Activated effector memory CD4-positive, alpha-beta T cell treated with Interleukin-2 at 50 U/mL for 16 hours (primary cell): ENCODE data around the gene SLAMF8.

Experiments used
- DNase-seq: peaks from one replicate; pipeline ENCODE4 v3.0.0-alpha.2; 2020

SLAMF8 gene

DNA sequence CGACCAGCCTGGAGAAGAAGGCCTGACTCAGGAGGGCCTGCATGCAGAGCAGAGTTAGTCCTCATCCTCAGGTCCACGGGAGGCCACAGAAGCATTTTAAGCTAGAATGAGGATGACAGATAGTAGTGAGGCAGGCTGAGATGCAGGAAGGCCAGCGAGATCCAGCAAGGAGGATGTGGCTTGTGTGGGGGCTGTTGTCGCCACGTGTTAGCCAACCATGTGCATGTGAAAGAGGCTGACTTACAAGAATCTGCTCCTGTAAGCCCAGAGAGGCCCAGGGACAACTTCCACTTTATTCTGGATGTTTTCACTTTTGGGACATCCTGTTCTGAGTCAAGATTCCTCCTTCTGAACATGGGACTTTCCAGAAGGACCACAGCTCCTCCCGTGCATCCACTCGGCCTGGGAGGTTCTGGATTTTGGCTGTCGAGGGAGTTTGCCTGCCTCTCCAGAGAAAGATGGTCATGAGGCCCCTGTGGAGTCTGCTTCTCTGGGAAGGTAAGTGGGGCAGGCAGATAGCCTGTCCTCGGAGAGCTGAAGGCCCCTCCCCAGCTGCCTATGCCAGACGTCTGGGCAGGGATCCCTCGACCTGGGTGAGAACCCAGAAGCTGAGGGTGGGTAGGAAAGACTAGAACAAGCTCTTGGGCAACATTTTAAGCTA, at the start of gene SLAMF8:
Gene SLAMF8, plus strand, starts transcription at position 433 of the 661 bp plus-strand sequence. Its CDS starts 26 bp downstream, at position 459.
- peak; percentile 26 for DNase-seq

DNA sequence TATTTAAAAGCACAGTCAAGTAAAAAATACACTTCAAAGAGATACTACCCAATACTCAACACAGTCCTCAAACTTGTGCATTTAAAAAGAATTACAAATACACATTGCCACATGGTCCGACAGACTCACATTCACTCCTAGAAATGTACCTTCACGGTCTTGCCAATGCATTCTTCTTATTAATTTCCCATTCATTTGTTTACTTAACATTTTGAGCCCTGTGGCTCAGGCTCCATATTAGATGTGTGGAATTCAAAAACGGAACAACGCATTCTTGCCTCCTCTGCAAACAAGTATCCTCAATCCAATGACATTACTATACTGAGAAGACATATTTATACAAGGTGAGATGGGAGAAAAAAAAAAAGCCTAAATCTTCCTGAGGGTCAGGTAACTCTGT, 48.4 kb upstream of the SLAMF8 start:
- no peak for DNase-seq

DNA sequence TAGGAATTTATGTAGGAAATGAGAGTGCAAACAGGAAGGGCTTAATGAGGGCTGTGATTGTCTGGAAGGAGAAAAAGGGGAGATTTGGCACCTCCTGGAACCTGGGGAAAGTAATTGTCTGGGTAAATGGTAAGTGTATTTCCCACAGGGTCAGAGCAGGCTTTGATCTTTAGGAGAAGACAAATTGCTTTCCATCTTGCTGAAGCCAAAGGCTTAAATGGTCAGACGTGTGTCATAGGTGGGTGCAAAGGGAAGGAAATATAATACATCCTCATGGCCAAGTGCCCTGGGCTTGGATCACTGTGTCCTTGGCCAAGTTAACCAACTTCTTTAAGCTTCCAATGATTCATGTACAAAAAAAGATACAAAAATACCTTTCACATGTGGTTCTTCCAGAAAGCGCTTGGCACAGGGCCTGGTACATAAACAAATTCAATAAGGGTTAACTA, 47.2 kb upstream of the SLAMF8 start:
- no peak for DNase-seq

DNA sequence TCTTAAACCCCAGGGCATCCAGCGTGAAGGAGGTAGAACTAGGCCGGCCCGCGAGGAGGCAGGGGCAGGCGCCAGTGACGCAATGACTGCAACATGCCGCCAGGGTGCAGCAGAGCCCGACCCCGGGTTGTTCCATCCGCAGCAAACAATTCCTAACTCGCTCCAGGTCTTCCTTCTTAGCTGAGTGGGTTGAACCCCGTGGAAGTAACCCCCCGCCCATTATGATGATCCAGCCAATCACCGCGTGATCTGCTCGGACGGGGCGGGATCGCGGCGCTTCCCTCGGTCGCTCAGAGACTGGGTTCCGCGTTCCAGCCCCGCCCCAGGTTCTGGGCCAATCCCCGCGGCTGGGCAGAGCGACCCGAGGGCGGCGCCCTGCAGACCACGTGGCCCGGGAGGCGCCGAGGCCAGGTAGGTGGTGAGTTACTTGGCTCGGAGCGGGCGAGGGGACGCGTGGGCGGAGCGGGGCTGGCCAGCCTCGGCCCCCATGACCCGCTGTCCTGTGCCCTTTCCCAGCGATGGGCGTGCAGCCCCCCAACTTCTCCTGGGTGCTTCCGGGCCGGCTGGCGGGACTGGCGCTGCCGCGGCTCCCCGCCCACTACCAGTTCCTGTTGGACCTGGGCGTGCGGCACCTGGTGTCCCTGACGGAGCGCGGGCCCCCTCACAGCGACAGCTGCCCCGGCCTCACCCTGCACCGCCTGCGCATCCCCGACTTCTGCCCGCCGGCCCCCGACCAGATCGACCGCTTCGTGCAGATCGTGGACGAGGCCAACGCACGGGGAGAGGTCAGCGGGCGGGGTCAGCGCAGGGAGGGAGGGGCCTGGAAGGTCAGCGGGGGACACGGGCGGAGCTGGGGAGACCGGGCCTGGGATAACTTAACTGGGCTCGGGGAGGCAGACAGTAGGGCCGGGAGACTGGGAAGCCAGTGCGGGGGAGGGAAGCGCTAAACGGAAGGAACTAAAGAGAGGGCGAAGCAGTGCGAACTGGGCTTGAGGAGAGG, 45.8 kb upstream of the SLAMF8 start, which contains the start of gene DUSP23:
Gene DUSP23, plus strand, starts transcription at position 380 of the 1,000 bp plus-strand sequence. Its CDS starts 139 bp downstream, at position 519.
- peak; percentile 98 for DNase-seq

DNA sequence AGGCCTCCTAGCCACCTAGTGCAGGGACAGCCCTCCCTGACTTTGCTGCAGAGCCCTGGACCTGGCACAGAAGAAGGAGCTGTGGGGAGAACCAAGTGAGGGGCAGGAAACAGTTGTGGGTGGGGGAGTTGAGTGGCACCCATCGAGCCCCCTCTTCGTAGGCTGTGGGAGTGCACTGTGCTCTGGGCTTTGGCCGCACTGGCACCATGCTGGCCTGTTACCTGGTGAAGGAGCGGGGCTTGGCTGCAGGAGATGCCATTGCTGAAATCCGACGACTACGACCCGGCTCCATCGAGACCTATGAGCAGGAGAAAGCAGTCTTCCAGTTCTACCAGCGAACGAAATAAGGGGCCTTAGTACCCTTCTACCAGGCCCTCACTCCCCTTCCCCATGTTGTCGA, 44.7 kb upstream of the SLAMF8 start:
- no peak for DNase-seq

DNA sequence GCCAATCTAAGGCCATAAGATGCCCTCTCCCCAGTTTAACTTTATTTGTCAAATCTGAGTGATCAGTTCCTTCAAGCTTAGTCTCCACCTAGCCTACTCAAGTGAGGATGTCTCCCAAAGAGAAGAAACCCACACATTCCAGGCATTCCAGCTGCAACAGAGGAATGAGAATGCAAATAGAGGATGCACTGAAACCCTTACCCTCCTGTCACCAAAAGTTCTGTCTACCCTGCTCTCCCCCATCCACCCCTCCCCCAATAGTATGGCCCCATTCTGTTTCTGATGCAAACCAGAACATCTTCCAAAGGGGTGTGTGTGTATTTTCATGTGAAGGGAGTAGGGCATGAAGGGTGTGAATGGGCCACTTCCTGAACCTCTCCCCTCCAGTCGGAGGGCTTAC, 42.9 kb upstream of the SLAMF8 start:
- no peak for DNase-seq

DNA sequence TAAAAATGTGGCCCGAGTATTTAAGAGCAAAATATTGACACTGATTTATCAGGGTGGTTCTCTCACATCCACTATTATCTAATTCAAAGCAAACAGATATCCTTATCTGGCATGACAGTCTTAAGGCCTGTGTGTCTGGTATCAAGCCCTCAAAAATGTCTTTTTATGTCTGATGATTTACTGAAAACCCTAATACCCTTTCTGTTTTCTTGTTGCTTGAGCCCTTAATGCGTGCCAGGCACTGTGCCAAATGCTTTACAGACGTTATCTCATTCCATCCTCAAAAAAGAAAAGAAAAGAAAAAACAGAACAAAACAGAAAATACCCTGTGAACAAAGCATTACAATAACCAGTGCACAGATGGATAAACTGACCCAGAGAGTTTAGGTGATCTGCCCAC, 40.2 kb upstream of the SLAMF8 start:
- no peak for DNase-seq

DNA sequence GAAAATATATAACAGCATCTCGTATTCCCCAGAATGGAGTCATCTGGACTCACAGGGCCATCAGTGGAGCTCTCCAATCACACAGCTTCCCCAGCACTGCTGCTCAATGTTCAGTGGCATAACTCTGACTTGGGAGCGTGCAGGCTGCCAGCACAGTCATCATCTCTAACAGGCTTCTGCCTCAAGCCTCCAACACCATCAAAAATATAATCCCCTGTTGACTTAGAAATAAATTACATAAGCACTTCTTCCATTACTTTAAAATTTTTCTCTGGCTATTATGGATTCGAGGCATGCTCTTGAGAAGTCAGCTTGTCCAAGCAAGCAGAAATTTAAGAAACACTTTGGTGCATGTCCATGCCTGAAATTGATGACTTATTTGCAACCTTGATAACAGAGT, 39.7 kb upstream of the SLAMF8 start:
- no peak for DNase-seq

DNA sequence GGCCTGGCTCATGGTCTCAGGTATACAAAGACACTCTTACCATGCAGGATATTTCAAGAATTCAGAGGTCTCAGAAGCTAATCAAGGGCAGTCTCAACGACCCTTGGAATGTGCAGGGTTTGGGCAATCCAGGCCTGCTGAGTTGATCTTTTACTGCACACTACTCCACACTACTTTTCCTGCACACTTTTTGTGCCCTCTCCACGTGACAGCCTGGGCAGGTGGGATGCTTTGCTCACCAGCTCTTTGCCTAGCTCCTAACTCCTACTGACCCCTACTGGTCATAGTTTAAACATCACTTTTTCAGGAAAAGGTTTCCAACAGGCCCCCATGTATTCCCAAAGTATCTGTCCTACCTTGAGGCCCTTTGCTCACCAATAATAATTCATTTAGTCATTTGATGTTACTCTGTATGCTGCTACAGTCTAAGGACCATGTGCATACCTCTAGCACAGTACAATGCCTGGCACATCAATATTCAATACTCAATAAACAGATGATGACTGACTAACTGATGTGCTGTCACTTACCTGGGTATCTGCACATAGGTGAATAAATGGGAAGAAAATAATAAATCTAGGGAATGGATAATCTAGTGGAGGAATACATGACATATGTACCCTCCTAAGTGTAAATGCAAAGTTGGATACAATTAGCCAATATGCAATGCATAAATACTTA, 36.3 kb upstream of the SLAMF8 start:
- no peak for DNase-seq

DNA sequence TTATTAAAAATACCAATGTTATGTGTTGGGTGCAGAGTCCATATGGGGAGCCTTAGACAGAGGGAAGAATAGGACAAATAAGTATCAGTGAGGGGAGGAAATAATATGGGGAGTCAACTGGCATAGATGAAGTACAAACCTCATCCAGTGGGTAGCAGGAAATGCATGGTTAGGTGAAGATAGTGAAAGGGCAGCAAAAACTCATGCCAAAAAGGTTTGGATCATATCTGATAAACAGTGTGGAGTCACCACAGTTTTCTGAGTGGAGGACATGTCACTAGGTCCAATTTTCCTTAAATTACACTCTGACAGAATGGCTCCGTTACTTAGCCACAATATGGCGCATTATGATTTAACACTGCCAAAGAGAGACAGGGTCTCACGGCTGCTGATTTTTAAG, 35.6 kb upstream of the SLAMF8 start:
- no peak for DNase-seq

DNA sequence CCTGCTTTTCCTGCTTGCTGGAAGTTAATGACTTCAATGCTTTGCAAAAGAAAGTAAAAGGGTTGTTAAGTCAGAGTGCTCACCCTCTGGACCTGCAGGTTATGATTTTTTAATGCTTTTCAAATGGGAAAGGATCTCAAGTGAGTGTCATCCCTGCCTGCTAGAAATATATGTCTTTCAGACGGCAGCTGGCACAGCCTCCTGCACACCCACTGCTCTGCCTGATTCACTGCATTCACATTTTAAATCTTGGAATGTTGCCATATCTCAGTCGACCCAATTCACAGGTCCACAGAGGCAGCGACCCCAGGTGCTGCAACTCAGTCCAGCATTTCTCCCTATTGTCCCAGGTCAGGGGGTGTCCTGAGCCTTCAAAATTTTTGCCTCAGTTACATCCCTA, 35.2 kb upstream of the SLAMF8 start:
- no peak for DNase-seq

DNA sequence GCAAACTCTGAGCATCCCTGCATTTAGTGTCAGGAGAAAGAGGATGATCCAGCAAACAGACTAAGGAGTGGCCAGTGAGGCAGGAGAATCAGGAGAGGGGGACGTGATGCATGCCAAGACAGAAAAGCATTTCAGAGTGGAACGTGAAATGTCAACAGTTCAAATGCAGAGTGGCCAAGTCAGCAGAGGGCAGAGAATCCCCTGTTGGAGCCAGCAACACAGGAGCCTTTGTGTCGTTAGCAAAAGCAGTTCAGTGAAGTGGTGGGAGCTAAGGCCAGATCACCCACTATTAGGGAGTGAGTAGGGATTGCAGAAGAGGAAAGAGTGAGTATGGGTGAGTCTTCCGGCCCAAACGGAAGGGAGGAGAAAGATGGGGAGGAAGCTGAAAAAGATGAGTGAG, 31.1 kb upstream of the SLAMF8 start:
- DNase-seq, result no peak

DNA sequence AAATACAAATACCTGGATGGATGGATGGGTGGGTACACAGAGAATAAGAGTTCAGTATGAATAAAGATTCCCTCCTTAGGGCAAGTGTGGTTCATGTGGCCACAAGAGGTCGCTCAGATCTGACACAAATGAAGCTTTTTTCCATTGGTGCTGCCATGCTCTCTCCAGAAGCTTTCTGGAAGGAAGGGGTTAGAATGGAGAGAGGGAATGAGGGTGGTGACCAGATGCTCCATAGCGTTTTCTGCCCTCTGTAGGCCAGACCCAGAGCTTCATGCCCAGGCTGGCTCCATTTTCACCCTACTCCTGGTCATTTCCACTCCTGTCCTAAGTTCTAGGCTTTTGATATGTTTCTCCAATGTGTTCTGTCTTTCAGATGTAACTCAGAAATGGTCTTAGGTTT, 27.8 kb upstream of the SLAMF8 start:
- DNase-seq, result peak; percentile 14

DNA sequence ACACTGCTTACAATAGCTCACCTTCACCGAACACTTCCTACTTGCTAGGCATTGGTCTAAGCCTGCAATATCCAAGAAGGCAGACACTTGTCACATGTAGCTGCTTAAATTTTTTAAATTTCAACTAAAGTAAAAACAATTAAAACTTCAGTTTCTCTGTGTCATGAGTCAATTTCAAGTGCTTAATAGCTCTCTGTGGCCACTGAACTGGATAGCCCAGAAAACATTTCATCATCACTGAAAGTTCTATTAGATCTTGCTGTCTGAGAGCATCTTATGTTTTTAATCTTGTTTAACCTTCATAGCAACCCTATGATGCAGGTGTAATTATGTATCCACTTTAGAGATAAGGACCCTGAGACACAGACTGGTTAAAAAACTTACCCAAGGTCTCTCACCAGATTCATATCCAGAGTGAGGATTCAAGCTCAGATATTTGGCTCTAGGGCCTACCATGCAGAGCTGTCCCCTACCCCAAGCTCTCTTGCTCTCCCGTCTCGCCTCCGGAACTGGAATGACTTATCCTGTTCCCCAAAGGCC, 27.2 kb upstream of the SLAMF8 start:
- no peak for DNase-seq

DNA sequence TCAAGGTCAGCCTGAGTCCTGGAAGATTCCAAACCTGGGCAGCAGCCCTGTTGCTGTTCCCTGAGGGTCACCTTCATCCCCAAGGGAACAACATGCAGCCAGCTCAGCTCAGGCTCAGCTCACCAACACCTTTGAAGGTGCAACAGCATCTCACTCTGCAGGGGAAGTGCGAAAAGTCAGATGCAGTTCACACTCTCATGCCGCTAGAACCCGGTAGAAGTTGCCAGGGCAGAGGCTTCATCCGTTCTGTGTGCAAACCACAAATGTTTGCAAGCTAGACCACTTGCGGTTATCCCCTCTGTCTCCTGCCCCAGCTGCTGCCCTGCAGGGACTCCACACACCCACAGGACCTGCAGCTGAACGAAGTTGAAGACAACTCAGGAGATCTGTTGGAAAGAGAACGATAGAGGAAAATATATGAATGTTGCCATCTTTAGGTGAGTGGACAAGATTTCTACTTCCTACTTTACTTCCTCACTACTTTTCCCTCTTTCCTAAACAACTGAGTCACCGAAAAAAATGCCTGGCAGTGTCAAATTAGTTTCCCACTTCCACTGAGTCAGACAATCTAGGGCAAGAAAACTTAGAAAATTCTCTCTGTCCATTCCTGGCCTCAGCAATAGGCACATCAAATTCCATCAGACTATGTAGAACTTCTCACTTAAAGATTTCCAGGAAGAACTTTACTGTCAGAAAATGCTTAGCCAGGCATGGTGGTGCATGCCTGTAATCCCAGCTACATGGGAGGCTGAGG, 26.3 kb upstream of the SLAMF8 start:
- DNase-seq, result no peak

DNA sequence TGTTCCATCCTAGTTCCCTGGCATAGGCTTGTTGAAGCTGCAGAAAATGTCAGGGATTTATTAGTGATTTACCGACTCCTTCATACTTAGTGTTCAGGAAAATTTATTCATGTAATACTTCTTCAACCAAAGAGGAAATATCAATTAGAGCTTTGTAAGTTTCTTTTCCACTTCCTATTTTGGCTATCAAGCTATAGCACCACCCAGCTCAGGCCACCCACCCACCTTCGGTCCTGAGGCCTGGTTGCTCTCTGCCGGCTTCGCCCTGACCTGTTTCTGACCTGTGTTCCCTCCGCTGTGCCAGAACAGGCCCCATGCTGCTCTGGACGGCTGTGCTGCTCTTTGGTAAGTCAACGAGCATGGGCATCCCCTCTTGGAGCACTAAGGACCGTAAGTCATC, 24.6 kb upstream of the SLAMF8 start, which contains the start of gene FCRL6:
Gene FCRL6, plus strand, starts transcription at position 250 of the 400 bp plus-strand sequence. Its CDS starts 65 bp downstream, at position 315.
- DNase-seq, result no peak

DNA sequence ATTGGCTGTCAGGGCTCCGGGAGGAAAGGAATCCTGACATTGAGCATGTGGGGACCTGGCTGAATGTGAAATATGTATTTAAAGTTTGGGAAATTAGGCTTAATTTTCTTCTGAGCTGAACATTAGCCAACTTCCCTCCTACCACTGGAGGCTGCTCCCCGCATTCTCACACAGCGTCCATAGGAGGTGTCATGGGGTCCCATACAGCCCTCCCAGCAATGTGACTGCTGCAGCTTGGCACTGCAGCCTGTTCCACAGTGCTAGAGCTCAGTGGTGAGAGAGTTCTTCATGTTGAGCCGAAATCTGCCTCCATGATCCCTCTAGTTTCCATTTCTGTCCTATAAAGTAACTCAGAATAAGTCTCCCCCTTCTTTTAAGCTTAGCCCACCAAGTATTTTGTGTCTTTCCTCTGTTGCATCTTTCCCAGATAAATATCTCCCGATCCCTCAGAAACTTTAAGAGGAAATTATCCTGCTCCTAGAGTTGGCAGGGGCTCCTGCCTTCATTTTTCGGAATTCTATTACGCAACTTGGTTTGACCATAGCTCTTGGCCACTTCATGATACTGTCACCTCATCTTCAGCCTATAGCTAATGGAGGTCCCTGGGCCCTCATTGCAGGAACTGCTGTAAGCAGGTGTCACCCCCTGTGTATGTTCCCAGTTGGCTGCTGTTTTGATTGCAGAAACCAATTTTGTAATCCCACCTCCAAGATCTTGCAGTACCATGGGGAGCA, 22.6 kb upstream of the SLAMF8 start:
- DNase-seq, result no peak

DNA sequence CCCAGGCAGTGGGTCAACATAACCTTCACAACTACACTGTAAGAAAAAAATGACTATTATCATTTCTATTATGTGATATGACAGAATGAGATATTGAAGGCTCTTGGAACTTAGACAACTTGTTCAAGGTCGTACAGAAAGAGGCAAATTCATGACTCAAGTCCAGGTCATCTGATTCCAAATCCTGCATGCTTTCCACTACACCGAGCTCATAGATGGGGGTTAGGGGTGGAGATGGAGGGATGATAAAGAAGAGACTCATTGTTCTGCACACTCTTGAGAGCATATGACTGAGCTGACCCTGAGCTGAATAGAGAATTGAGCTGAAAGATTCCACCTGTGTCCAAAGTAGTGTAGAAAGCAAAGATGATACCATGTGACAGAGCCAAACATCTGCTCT, 21.7 kb upstream of the SLAMF8 start:
- DNase-seq, result no peak

DNA sequence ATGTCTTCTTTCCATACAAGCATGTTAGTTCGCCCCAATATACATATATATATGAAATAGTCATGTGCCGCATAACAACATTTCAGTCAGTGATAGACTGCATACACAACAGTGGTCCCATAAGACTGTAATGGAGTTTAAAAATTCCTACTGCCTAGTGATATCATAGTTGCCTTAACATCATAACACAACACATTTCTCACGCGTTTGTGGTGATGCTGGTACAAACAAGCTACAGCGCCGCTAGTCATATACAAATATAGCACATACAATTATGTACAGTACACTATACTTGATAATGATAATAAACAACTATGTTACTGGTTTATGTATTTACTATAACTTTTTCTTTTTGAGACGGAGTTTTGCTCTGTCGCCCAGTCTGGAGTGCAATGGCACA, 10.7 kb upstream of the SLAMF8 start:
- no peak for DNase-seq

DNA sequence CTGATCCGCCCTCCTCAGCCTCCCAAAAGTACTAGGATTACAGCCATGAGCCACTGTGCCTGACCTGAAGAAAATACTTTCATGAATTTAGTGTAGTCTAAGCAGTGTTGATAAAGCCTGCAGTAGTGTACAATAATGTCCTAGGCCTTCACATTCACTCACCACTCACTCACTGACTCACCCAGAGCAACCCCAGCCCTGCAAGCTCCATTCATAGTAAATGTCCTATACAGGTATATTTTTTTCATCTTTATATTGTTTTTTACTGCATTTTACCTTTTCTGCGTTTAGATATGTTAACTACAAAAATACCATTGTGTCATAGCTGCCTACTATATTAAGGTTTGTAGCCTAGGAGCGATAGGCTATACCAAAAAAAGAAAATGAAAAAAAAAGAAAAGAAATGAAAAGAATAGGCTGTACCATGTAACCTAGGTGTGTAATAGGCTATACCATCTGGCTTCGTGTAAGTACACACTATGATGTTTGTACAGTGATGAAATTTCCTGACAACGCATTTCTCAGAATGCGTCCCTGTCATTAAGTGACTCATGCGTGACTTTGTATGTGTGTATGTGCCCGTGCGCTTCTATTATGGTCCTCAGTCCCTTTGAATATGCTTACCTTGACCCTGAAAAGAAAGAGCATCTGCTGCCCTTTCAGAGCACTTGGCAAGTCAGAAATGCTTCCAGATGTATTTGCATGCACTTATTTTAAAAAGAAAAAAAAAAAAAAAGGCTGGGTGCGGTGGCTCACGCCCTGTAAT, 9.2 kb upstream of the SLAMF8 start:
- DNase-seq, result no peak
